ENCODE data around the gene KIRREL1.

- TF ChIP-seq POLR2AphosphoS5 (IDR thresholded peaks at IDR 0.05), result no peak
- no peak for TF ChIP-seq POLR2A (IDR thresholded peaks at IDR 0.05)
- no peak for TF ChIP-seq CTCF (IDR thresholded peaks at IDR 0.05)
Observed at GRCh38 chr1:158045639-158046038, 52.2 kb downstream of the KIRREL1 start.

All from breast epithelium (tissue), 3 donors.